Activated T-helper 9 cell treated with anti-CD3 and anti-CD28 coated beads, Interleukin-2, amount 50 U/mL, for 16 hours (primary cell): ENCODE measurements around the gene SYNGAP1.
A peak's percentile ranks its signal among the peaks of the same experiment; 100 is the strongest.

ENCODE experiments used
- DNase-seq: peaks from one replicate; pipeline ENCODE4 v3.0.0-alpha.2; 2020; ENCODE audit warnings: low read depth

The SYNGAP1 gene

DNA sequence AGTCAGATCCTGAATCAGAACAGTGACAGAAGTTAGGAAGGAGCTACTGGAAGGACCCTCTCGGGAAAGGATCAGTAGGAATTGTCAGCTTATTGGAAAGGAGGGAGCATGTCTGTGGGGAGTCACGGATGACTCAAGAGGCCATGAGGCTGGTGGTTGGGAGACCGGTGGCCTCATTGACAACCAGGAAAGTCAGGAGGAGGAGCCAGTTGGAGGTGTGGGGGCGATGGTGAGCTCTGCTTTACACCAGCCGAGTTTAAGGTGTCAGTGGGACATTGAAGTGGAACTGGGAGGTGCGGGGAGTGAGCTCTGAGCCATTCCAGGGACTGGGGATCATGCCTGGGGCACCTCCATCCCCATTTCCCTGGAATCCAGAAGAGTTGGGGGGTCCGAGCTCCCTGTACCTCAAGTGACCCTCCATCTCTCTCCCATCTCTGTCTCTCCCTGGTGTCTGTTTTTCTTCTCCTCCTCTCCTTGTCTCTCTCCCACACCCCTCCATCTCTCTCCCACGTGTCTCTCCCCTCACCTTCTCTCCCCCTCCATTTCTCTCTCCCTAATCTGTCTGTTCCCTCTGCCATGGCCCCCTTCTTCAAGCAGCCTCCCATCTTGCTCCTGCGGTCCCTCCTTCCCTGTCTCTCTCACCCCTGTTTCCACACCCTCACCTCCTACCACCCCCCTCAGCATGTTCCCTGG, 20.2 kb downstream of the SYNGAP1 start:
- no peak for DNase-seq

DNA sequence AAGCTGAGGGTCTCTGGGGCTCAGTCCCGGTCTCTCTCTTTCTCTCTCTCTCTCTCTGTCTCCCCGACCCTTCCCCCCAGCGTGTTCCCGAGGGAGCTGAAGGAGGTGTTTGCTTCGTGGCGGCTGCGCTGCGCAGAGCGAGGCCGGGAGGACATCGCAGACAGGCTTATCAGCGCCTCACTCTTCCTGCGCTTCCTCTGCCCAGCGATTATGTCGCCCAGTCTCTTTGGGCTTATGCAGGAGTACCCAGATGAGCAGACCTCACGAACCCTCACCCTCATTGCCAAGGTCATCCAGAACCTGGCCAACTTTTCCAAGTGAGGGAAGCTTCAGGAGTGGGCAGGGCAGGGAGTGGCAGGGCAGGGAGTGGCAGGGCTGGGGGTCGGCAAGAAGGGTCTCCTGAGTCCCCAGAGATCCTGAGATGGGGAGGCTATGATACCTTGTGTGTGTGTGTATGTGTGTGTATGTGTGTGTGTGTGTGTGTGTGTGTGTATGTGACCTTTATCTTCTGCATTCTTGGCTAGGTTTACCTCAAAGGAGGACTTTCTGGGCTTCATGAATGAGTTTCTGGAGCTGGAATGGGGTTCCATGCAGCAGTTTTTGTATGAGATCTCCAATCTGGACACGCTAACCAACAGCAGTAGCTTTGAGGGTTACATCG, 20.9 kb downstream of the SYNGAP1 start:
- DNase-seq = no peak

DNA sequence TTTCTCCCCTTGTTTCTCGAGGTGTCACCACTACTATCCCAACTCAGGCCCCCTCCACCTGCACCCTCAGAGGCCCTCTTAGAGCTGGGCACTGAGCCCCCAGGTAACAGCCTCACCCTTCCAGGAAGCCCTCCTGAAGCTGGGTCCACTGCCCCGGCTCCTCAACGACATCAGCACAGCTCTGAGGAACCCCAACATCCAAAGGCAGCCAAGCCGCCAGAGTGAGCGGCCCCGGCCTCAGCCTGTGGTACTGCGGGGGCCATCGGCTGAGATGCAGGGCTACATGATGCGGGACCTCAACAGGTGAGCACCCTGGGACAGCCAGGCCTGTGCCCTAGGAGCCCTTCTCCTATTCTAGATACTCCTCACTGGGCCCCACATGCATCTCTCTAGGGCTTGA, 21.6 kb downstream of the SYNGAP1 start:
- no peak for DNase-seq

DNA sequence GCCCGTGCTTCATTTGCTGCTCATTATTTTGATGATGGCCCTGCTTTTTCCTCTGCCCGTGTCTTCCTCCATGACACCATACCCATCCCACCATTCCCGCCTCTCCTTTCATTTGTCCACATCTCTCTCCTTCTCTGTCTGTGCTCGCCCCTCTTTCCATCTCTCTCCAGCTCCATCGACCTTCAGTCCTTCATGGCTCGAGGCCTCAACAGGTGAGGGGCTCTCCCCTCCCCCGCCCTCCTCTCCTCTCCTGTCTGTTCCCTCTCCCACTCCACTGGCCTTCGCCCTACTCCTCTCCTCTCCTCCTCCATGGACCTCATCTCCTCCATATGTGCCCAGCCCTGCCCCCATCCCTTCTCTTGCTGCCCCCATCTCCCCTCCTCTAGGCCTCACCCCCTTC, 22.4 kb downstream of the SYNGAP1 start:
- no peak for DNase-seq

DNA sequence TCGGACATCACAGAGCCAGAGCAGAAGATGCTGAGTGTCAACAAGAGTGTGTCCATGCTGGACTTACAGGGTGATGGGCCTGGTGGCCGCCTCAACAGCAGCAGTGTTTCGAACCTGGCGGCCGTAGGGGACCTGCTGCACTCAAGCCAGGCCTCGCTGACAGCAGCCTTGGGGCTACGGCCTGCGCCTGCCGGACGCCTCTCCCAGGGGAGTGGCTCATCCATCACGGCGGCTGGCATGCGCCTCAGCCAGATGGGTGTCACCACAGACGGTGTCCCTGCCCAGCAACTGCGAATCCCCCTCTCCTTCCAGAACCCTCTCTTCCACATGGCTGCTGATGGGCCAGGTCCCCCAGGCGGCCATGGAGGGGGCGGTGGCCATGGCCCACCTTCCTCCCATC, 23.2 kb downstream of the SYNGAP1 start:
- no peak for DNase-seq

DNA sequence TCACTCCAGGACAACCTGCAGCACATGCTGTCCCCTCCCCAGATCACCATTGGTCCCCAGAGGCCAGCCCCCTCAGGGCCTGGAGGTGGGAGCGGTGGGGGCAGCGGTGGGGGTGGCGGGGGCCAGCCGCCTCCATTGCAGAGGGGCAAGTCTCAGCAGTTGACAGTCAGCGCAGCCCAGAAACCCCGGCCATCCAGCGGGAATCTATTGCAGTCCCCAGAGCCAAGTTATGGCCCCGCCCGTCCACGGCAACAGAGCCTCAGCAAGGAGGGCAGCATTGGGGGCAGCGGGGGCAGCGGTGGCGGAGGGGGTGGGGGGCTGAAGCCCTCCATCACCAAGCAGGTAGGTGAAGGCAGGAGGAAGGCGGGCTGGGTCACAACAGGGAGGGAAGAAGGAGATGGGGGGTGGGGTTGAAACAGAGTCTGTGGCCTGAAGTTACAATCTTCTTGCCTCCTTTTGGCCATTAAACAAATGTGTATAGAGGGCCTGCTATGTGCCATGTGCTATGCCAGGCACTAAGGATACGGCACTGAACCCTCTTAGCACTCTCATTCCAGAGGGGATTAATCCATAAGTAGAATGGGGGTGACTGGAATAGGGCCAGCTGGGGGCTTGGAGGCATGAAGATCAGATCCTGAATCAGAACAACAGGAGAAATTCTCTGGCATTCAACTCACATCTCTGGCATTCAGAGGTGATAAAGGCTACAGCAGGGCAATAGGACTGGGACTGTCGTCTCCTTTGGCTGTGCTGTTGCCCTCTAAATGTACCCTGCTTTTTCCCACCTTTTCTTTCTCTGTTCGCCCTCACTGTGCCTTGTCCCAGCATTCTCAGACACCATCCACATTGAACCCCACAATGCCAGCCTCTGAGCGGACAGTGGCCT, 24.0 kb downstream of the SYNGAP1 start:
- DNase-seq = no peak

DNA sequence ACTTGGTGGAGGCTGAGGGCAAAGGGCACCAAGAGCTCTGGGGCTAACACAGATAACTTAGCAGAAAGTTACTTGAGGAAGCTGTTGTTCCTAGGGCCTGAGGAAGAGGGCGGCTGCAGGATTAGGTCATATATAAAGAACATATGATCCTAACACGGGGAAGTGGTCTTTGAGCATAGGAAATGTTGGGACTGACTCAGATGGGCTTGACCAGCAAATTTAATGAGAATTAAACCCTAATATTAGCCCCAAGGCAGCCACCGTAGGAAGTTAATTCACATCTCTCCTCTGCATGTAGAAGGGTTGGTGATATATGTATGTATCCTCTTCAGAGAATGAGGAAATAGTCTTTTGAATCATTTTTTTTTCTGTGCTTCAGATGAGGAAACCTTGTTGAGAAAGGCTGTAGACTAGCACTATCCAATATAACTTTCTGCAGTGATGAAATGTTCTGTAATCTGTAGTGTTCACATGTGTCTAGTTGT, 25.3 kb downstream of the SYNGAP1 start:
- DNase-seq = no peak

DNA sequence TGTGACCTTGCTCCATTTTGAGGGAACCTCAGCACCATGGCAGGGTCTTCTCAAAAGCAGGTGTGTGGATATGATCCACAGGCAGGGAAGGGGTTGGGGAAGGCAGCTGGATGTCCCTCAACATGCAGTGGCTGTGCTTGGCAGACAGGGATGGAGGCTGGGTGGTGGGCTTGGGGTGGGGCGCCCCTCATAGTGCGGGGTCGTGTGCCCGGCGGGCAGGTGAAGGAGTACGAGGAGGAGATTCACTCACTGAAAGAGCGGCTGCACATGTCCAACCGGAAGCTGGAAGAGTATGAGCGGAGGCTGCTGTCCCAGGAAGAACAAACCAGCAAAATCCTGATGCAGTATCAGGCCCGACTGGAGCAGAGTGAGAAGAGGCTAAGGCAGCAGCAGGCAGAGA, 26.5 kb downstream of the SYNGAP1 start:
- DNase-seq = no peak

DNA sequence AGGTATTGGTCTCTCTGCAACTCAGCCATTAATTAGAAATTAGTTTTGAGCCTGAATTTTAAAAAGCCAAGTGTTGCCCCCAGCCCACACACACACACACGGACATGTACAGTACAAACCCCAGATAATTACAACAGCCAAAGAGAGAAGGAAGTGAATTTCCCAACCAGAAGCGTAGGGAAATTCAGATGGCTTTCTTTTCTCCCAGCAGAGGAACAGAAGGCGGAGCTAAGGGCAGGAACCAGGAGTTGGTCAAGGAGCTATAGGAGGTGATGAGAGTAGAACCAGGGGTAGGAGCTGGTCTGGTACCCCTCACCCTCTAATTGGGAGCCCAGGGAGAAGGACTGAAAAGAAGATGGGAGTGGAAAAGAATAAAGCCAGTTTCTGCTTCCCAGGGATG, 30.6 kb downstream of the SYNGAP1 start:
- DNase-seq = no peak

DNA sequence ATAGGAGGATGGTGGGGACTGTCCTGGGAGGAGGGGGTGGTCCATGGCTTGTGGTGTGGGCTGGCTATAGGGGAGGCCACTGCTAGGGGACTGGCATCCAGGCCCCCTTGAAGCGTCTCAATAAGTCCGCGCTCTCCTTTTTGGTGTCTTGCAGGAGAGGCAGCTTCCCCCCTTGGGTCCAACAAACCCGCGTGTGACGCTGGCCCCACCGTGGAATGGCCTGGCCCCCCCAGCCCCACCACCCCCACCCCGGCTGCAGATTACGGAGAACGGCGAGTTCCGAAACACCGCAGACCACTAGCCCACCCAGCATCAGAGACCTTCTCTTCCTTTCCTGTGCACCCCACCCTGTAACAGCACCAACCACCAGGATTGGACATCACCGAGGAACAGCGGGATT, 31.7 kb downstream of the SYNGAP1 start:
- DNase-seq = no peak

DNA sequence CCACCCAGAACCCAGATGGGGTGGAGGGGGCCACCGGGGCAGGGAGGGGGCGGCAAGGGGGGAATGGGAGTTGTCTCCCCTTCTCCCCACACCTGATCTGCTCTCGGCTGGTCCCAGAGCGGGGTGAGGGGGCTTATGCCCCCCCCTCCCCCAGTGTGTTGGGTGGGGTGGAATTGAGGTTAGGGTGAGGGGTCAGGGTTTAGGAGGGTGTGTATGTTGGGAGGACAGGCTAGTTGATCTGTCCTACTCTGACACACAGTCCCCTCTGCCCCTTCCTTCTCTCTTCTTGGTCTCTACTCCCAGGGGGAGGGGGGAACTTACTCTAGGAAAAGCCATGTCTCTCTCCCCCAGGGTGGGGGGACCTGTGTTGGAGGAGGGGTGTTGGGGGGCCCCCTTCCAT, 32.6 kb downstream of the SYNGAP1 start:
- DNase-seq = no peak

DNA sequence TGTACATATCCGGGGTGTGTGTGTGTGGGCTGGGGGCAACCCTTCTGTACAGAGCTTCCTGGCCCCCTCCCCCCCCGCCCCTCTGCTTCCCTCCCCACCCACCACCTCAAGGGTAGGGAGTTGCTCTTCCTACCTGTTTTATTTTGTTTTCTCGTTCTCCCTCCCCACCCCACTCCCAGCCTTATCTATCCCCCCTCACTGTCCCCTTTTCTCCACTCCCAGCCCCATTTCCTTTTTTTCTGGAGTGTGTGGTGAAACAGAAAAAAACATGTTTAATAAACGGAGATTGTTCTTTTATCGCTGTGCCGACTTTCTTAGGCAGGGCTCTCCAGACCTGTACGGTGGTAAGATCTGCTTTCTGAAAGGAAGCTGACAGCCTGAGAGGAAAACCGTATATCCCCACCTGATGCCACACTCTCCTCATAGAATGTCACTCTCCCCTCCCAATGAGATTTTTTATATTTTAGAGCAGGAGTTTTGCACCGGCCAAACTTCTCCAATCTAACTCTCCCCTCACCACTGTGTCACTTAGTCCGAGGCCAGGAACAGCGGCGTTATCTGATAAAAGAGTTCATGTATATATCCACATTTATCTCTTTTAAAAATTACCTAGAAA, 33.6 kb downstream of the SYNGAP1 start:
- no peak for DNase-seq

DNA sequence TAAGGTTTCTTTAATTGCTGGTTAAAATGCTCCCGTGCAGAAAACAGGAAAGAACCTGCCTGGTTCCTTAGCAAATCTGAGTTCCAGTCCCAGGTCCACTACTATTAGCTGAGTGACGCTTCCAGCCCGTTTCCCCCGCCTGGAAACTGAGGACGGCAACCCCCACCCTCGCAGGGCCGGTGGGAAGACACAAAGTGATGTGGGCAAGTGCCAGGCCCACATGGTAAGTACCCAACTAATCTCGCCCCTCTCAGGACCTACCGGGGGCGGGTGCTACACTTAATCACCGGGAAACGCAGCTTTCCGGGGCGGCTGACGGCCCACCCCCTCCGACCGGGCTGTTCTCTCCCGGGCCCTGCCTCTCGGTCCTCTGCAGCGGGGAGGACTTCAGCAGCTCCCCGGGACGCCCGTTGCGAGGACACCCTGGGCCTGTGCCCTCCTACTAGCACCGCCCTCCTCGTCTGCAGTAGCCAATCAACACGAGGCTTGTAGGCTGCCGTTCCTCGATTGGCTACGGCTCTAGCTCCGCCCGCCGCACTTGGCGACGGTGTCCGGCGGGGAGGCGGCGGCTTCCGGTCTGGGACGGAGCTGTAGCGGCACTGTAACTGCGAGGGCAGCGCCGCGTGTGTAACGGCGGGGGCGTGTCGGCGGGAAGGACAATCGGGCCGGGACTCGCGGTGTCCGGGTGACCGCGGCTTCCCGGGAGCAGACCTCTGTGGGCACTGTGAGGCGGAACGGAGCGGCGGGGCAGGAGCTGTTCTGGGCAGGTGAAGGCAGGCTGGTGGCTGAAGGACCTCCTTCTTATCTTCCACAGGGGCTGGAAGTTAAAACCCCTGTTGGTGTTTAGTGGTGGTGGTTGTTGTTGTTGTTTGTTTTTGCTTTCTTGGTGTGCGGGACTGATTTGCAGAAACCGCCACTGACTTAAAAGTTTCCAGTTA, 34.4 kb downstream of the SYNGAP1 start, which contains the start of gene ZBTB9:
TSS of gene ZBTB9 (plus strand) at position 568 of the 938 bp plus-strand sequence. CDS start 525 bp downstream, outside the sequence.
- DNase-seq = peak; percentile 88

DNA sequence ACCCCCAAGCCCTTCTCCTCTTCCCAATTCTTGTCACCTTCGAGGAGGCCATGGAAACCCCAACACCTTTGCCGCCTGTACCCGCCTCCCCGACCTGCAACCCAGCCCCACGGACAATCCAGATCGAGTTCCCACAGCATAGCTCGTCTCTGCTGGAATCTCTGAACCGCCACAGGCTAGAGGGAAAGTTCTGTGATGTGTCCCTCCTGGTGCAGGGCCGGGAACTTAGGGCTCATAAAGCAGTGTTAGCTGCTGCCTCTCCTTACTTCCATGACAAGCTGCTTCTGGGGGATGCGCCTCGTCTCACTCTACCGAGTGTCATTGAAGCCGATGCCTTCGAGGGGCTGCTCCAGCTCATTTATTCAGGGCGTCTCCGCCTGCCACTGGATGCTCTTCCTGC, 35.2 kb downstream of the SYNGAP1 start:
- DNase-seq = no peak

DNA sequence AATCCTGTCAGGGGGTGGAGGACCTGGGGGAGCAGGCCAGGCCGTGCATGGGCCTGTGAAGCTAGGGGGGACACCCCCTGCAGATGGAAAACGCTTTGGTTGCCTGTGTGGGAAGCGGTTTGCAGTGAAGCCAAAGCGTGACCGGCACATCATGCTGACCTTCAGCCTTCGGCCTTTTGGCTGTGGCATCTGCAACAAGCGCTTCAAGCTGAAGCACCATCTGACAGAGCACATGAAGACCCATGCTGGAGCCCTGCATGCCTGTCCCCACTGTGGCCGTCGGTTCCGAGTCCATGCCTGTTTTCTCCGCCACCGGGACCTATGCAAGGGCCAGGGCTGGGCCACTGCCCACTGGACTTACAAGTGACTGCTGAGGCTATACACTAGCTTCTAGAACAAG, 36.3 kb downstream of the SYNGAP1 start:
- DNase-seq = no peak

DNA sequence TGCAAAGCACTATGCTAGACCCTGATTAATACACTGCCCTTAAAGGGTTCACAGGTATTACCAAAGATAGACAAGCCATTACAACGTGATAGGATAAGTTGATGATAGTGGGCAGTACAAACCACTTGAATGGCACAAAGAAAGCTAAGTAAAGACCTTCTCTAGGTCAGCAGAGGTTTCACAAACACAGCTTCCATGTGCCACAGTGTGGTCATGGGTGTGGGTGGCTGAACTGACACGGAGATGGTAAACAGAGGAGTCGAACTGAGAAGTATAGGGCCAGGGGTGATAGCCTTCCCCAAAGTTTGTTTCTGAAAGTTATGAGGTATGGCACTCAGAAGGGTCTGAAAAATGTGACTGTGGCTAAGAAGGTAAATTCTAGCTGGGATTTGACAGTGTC, 38.8 kb downstream of the SYNGAP1 start:
- no peak for DNase-seq

DNA sequence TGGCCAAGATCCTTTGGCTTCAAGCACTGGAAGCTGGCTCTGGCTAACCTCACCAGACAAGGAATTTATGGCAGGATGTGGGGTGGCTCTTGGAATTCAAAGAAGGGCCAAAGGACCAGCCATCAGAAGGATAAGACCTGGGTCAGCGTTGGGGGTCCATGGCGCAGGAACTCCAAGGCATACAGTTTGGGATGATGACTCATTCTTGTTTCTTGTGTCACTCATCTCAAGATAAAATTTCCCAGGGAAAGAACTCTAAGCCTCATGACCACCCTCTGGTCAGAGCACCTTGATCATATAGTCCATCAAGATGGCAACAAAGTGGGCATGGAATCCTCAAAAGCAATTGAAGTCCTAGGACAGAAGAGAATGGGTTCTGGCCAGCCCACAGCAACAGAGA, 39.4 kb downstream of the SYNGAP1 start:
- no peak for DNase-seq

DNA sequence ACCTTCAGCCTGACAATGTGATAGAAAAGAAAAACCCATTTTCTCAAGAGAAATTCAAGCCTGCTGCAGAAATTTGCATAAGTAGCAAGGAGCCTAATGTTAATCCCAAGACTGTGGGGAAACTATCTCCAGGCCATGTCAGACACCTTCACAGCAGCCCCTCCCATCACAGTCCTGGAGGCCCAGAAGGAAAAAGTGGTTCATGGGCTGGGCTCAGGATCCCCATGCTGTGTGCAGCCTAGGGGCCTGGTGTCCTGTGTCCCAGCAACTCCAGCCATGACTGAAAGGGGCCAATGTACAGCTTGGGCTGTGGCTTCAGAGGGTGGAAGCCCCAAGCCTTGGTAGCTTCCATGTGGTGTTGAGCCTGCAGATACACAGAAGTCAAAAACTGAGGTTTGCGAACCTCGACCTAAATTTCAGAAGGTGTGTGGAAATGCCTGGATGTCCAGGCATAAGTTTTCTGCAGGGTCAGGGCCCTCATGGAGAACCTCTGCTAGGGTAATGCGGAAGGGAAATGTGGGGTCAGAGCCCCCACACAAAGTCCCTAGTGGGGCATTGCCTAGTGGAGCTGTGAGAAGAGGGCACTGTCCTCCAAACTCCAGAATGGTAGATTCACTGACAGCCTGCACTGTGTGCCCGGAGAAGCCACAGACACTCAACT, 46.3 kb downstream of the SYNGAP1 start:
- no peak for DNase-seq

DNA sequence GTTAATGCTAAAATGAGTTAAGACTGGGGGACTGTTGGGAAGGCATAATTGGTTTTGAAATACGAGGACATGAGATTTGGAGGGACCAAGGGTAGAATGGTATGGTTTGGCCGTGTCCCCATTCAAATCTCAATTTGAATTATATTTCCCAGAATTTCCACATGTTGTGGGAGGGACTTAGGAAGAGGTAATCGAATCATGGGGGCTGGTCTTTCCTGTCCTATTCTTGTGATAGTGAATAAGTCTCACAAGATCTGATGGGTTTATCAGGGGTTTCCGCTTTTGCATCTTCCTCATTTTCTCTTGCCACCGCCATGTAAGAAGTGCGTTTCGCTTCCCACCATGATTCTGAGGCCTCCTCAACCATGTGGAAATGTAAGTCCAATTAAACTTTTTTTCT, 47.2 kb downstream of the SYNGAP1 start:
- no peak for DNase-seq

DNA sequence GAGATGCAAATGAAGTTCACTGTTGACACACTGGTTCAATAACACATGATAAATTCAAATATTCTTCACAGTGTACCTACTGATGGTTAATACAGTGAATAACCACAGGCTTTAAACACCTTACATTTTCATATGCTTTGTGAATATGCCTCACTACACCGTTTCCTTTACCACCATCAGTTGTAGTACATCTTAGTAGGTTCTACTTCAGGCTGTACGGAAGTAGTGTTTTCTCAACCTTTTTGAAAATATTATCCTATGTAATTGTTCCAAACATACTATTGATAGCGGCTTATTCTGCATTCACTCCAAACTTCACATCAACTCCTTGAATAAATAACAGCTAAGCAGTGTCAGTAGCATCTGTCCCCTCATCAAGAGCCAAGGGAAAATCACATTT, 49.8 kb downstream of the SYNGAP1 start:
- no peak for DNase-seq

DNA sequence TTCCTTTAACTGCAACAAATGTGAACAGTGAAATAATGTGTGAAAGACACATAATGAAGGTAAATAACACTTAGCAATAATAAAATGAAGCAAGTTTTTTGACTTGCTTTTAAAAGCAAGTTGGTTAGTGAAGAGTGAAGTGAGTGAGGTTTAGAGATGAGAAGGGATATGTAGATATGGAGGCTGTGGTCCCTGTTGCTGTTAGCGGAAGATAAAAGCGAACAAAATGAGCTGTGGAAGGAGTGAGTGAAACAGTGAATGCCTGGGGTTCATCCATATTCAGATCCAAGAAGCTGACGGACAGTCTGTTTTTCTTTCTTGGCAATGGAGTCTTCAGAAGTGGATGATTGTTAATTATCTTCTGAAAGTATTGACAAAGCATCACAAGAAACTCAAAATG, 58.0 kb downstream of the SYNGAP1 start:
- no peak for DNase-seq
